B cell (primary cell): ENCODE data around the gene PLBD1. TPM values are rescaled to one million over a fixed set of nuclear protein-coding genes. Genes with fewer than 3 reads are reported as not detected.

Source experiments
- ATAC-seq: fragments of 200-7000 bp; cut with Tn5 transposase; one replicate; pipeline ENCODE4 v1.10.0; 2021; ENCODE audit warnings: low read depth, mild to moderate bottlenecking, moderate number of reproducible peaks, moderate library complexity
- CTCF ChIA-PET: fragments of 350-600 bp; sonication (Branson Sonifier 250); formaldehyde crosslinking; loops from one replicate; lab custom pipeline; 2021; ENCODE audit warnings: antibody characterized with exemption, inconsistent platforms; lab: Charles Lee
- POLR2A ChIA-PET: fragments of 350-600 bp; sonication (Branson Sonifier 250); formaldehyde crosslinking; loops from one replicate; lab custom pipeline; 2021; ENCODE audit warnings: antibody characterized with exemption; lab: Charles Lee
- DNase-seq: peaks from one replicate; pipeline ENCODE4 v3.0.0; 2013
- H2AFZ ChIP-seq: 2 replicates; pipeline ENCODE4 v1.6.1; 2012; ENCODE audit warnings: mild to moderate bottlenecking, low read depth, low read length; ENCODE audit not compliant: insufficient read depth, poor library complexity, severe bottlenecking
- H3K27ac ChIP-seq, 2 donors: 1 replicate in 1 of 2; 2 replicates in 1 of 2; pipeline ENCODE4 v1.5.1; 2012 to 2013; ENCODE audit warnings: low read length in 2 of 2, mild to moderate bottlenecking in 2 of 2, moderate library complexity in 1 of 2
- H3K27me3 ChIP-seq, 4 experiments: fragments of 200-600 bp in 1 of 4; sonication (generic) in 1 of 4; replicated peaks in 1 of 4; 1 replicate in 2 of 4; 2 replicates in 2 of 4; pipeline versions ENCODE4 v1.6.1 to v1.7.0; 2013 to 2016; ENCODE audit warnings: low read length in 3 of 4, mild to moderate bottlenecking in 2 of 4, mixed read lengths in 1 of 4, moderate library complexity in 1 of 4; ENCODE audit not compliant: insufficient read depth in 4 of 4, control insufficient read depth in 3 of 4; ENCODE audit errors: control extremely low read depth in 1 of 4
- H3K36me3 ChIP-seq, 2 experiments: replicated peaks in 1 of 2; 1 replicate in 1 of 2; 2 replicates in 1 of 2; pipeline versions ENCODE4 v1.6.1 to v1.7.1; 2013; ENCODE audit warnings: low read length in 1 of 2; ENCODE audit not compliant: insufficient read depth in 2 of 2, control insufficient read depth in 1 of 2; ENCODE audit errors: control extremely low read depth in 1 of 2, extremely low read depth in 1 of 2
- H3K4me1 ChIP-seq, 2 donors: fragments of 200-600 bp in 1 of 2; sonication (generic) in 1 of 2; 1 replicate in 1 of 2; 2 replicates in 1 of 2; pipeline versions ENCODE4 v1.5.1 to v1.6.1; 2013 to 2017; ENCODE audit warnings: low read length in 2 of 2; ENCODE audit not compliant: control insufficient read depth in 2 of 2, insufficient read depth in 2 of 2
- H3K4me2 ChIP-seq: replicated peaks from 2 replicates; pipeline ENCODE3; 2012; ENCODE audit warnings: mild to moderate bottlenecking, low read depth, low read length; ENCODE audit not compliant: poor library complexity, severe bottlenecking
- H3K4me3 ChIP-seq, 5 experiments: fragments of 200-600 bp in 1 of 5; sonication (generic) in 1 of 5; 1 replicate in 3 of 5; 2 replicates in 2 of 5; pipeline versions ENCODE4 v1.5.1 to v1.7.0; 2011 to 2016; ENCODE audit warnings: low read length in 4 of 5, mild to moderate bottlenecking in 4 of 5, low read depth in 2 of 5, control low read depth in 1 of 5, moderate library complexity in 1 of 5; ENCODE audit not compliant: insufficient read depth in 1 of 5; ENCODE audit errors: control extremely low read depth in 1 of 5, extremely low read depth in 1 of 5
- H3K79me2 ChIP-seq: fragments of 200-600 bp; sonication (generic); one replicate; pipeline ENCODE4 v1.6.0; 2016; ENCODE audit warnings: low read length; ENCODE audit not compliant: control insufficient read depth, insufficient read depth
- H3K9ac ChIP-seq: fragments of 200-600 bp; sonication (generic); 2 replicates; pipeline ENCODE4 v1.6.1; 2017; ENCODE audit warnings: mild to moderate bottlenecking, low read length, moderate library complexity
- H3K9me3 ChIP-seq, 3 donors: one replicate each; pipeline versions ENCODE4 v1.6.1 to v1.7.1; 2013; ENCODE audit warnings: low read length in 2 of 3; ENCODE audit not compliant: control insufficient read depth in 2 of 3, insufficient read depth in 1 of 3; ENCODE audit errors: control extremely low read depth in 1 of 3
- H4K20me1 ChIP-seq: 2 replicates; pipeline ENCODE4 v1.6.0; 2012; ENCODE audit warnings: mild to moderate bottlenecking, low read length; ENCODE audit not compliant: insufficient read depth, control insufficient read depth, poor library complexity, severe bottlenecking
- H3K27ac Mint-ChIP-seq: one replicate; pipeline ENCODE4 v1.8.0; 2021; ENCODE audit warnings: mixed read lengths
- H3K27me3 Mint-ChIP-seq: one replicate; pipeline ENCODE4 v1.8.0; 2021; ENCODE audit warnings: mixed read lengths
- H3K4me1 Mint-ChIP-seq: one replicate; pipeline ENCODE4 v1.8.0; 2021; ENCODE audit warnings: mixed read lengths
- H3K4me3 Mint-ChIP-seq: one replicate; pipeline ENCODE4 v1.8.0; 2021; ENCODE audit warnings: mixed read lengths
- H3K9me3 Mint-ChIP-seq: one replicate; pipeline ENCODE4 v1.8.0; 2022; ENCODE audit warnings: mixed read lengths; ENCODE audit not compliant: insufficient read depth
- EZH2 ChIP-seq: IDR thresholded peaks from 2 replicates; pipeline ENCODE4 v1.6.1; 2012; ENCODE audit warnings: borderline replicate concordance, low read depth, mild to moderate bottlenecking, moderate library complexity, low read length; ENCODE audit not compliant: insufficient read depth, poor library complexity, severe bottlenecking
- WGBS: methylation state at CpG from one replicate; pipeline ENCODE4 v1.1.5; 2013; ENCODE audit warnings: missing lambda C conversion rate; ENCODE audit not compliant: insufficient coverage; 5-methylcytosine and 5-hydroxymethylcytosine counted together
- intact Hi-C: fragments of 100-400 bp; cut with micrococcal nuclease; formaldehyde crosslinking; loops from one replicate; pipeline ENCODE4 v1.10.0; 2022
- polyA plus RNA-seq: library from polyadenylated mRNA; depleted of rRNA; stranded (reverse); fragments of >200 nt; gene quantifications from 2 replicates; pipeline ENCODE4 v1.2.3, GENCODE V29; 2012
- total RNA-seq, 2 donors: library from RNA; stranded (reverse); fragments of 120-200 nt in 1 of 2; gene quantifications; 1 replicate in 1 of 2; 2 replicates in 1 of 2; pipeline versions ENCODE4 v1.2.3 to v1.2.4, GENCODE V29; 2013 to 2022
- TF ChIP-seq, protein P1 (sequence below): fragments of 200-600 bp; IDR thresholded peaks from one replicate; pipeline ENCODE4 v1.8.0; 2022; ENCODE audit warnings: antibody characterized with exemption, mild to moderate bottlenecking

Gene PLBD1
- total and polyA plus RNA-seq, 2 donors (not counting 1 experiment from before 2014, with no cell fraction given), result 1.1 to 1.6 TPM

GRCh38 chr12:14564336-14564959, 3.2 kb downstream of the PLBD1 start:
- H3K4me1 ChIP-seq, result peaks cover 9 to 16% of the 10 kb centered on the region in 2 donors
- no peak overlapping the region for H3K9ac ChIP-seq
- no peak for ATAC-seq
- Mint-ChIP-seq H3K27me3 (peaks cover 21% of the 10 kb centered on the region), H3K4me3 (no peak overlapping the region), H3K27ac (no peak overlapping the region), H3K9me3 (no peaks in the 10 kb centered on the region), H3K4me1 (peaks cover 14% of the 10 kb centered on the region)
- peaks cover 0 to 21% (median 3%) of the 10 kb centered on the region in 4 experiments for H3K27me3 ChIP-seq
- no peak overlapping the region for H3K4me2 ChIP-seq
- TF ChIP-seq EZH2, result no peak
- TF ChIP-seq, protein P1, sequence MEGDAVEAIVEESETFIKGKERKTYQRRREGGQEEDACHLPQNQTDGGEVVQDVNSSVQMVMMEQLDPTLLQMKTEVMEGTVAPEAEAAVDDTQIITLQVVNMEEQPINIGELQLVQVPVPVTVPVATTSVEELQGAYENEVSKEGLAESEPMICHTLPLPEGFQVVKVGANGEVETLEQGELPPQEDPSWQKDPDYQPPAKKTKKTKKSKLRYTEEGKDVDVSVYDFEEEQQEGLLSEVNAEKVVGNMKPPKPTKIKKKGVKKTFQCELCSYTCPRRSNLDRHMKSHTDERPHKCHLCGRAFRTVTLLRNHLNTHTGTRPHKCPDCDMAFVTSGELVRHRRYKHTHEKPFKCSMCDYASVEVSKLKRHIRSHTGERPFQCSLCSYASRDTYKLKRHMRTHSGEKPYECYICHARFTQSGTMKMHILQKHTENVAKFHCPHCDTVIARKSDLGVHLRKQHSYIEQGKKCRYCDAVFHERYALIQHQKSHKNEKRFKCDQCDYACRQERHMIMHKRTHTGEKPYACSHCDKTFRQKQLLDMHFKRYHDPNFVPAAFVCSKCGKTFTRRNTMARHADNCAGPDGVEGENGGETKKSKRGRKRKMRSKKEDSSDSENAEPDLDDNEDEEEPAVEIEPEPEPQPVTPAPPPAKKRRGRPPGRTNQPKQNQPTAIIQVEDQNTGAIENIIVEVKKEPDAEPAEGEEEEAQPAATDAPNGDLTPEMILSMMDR, result no peak
- H3K27ac ChIP-seq, result no peak overlapping the region
- H2AFZ ChIP-seq, result no peak overlapping the region
- intact Hi-C loops, result no loop called here
- ChIA-PET POLR2A (interaction anchor here (0.7 kb wide), 1 partner anchor 283 kb away, joined by 4 read pairs; no protein-coding TSS in a partner anchor), CTCF (interaction anchor here (1.2 kb wide), 1 partner anchor 326 kb away, joined by 3 read pairs; no protein-coding TSS in a partner anchor)
- H4K20me1 ChIP-seq, result no peaks in the 10 kb centered on the region
- no peak for DNase-seq
- H3K79me2 ChIP-seq, result no peaks in the 10 kb centered on the region
- WGBS, result no CpG with 5 or more reads among the region's 2 CpGs
- no peaks in the 10 kb centered on the region for H3K36me3 ChIP-seq
- no peak overlapping the region for H3K4me3 ChIP-seq
- H3K9me3 ChIP-seq, result peaks cover 0 to 5% (median 0%) of the 10 kb centered on the region in 3 donors

DNA sequence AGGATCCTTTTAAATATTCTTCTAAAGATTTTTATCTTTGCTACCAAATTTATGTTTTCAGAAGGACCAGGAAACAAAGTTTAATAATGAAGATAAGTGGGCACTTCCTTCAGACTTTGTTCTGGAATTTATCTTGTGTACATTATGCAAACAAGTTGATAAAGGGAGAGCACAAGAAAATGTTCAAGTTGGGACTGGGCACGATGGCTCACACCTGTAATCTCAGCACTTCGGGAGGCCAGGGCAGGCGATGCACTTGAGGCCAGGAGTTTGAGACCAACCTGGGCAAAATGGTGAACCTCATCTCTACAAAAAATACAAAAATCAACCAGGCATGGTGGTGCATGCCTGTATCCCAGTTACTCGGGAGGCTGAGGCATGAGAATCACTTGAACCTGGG, 4.6 kb downstream of the PLBD1 start:
- Histone ChIP-seq H3K4me3 (no peak overlapping the region), H2AFZ (no peak overlapping the region), H3K4me1 (peaks cover 22 to 25% of the 10 kb centered on the region in 2 donors), H3K79me2 (no peaks in the 10 kb centered on the region), H3K9me3 (peaks cover 0 to 4% (median 0%) of the 10 kb centered on the region in 3 donors), H3K4me2 (no peak overlapping the region), H3K27me3 (peaks cover 0 to 13% (median 1%) of the 10 kb centered on the region in 4 experiments), H3K9ac (no peak overlapping the region), H4K20me1 (no peaks in the 10 kb centered on the region), H3K27ac (no peak overlapping the region), H3K36me3 (no peaks in the 10 kb centered on the region)
- no peak overlapping the region for H3K4me3 Mint-ChIP-seq
- no peaks in the 10 kb centered on the region for H3K9me3 Mint-ChIP-seq
- H3K27me3 Mint-ChIP-seq, result peaks cover 14% of the 10 kb centered on the region
- ATAC-seq (no peak), DNase-seq (no peak)
- WGBS, result 100% methylated on average over 4 of the region's 4 CpGs
- CTCF ChIA-PET, result no interaction called here
- TF ChIP-seq EZH2, result no peak
- TF ChIP-seq, protein P1, result no peak
- intact Hi-C loops, result no loop called here
- H3K27ac Mint-ChIP-seq, result no peak overlapping the region
- POLR2A ChIA-PET, result no interaction called here
- H3K4me1 Mint-ChIP-seq, result peaks cover 24% of the 10 kb centered on the region
